Retinal pigment epithelial cell (primary cell): ENCODE measurements around the gene SPINK1.
"Not testable (repeated sequence)": the region's sequence is repeated elsewhere in the genome, so short reads cannot be mapped to it uniquely, and the experiment has no call there.

Experiments used
- DNase-seq: peaks from one replicate; pipeline ENCODE4 v3.0.0-alpha.2; 2010; ENCODE audit warnings: low read depth
- H3K4me3 ChIP-seq: 2 replicates; pipeline ENCODE4 v1.5.1; 2011; ENCODE audit warnings: mild to moderate bottlenecking, low read length, control low read depth, moderate library complexity
- CTCF ChIP-seq: conservative IDR thresholded peaks from 2 replicates; pipeline ENCODE4 v1.5.1; 2011; ENCODE audit warnings: low read depth, low read length, control low read depth, inconsistent platforms

The SPINK1 gene

GRCh38 chr5:147819261-147819770 lies 12.2 kb downstream of the SPINK1 start:
- no peak for DNase-seq
- H3K4me3 ChIP-seq: no peak overlapping the region
- no peak for TF ChIP-seq CTCF

DNA sequence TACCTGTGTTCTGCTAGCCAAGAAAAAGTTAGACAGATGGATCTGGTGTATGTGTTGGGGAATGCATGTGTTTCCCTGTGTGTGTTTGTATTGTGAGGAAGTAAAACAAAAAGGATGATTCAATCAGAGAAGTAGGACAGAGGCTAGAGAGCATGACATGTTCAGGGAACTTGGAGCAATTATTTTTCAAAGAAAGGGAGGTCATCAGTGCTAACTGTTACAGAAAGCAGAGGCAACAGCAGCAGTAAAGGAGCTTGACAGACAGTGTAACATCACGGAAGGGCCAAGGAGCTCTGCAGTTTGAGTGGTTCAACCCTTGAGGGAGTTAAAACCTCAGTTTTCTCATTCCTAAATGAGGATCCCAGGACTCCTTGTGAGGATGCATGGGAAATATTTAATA lies 13.2 kb downstream of the SPINK1 start:
- no peak for DNase-seq
- H3K4me3 ChIP-seq: no peak overlapping the region

GRCh38 chr5:147813696-147814095 lies 17.8 kb downstream of the SPINK1 start:
- H3K4me3 ChIP-seq: no peak overlapping the region
- DNase-seq: no peak
- no peak for TF ChIP-seq CTCF

More for the DNA sequence above, 13.2 kb downstream of the SPINK1 start:
- no peak for TF ChIP-seq CTCF

DNA sequence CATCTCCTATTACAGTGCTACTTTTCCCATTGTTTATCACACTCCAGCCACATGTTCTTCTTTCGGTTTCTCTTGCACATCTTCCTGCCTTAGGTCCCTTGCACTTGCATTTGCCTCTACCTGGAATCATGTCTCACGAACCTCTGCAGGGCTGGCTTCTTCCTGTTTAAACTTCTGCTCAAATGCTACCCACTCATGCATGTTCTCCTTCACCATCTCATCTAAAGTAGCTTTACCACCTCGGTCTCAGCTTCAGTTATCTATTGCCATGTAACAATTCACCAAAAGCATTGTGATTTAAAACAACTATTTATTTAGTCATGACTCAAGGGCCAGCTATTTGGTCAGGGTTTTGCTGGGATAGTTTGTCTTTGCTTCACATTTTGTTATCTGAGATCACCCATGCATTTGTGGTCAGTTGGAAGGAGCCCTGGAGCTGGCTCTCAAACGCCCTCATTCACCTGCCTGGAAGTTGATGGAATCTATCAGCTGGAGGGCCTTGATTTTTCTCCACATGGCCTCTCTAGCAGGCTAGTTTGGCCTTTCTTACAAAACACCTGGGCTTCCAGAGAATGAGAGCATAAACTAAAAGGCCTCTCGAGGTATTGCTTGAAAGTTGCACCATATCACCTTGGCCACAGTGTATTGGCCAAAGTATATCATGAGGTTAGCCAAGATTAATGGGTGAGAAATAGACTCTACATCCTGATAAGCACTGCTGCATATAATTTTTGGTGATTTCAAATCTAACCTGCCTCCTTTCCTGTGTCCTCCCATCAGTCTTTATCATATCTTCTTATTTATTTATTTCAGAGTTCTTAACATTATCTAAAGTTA lies 21.4 kb downstream of the SPINK1 start:
- TF ChIP-seq CTCF: no peak
- no peak overlapping the region for H3K4me3 ChIP-seq
- no peak for DNase-seq

GRCh38 chr5:147805030-147805454 lies 26.4 kb downstream of the SPINK1 start:
- no peak overlapping the region for H3K4me3 ChIP-seq
- no peak for TF ChIP-seq CTCF
- no peak for DNase-seq

DNA sequence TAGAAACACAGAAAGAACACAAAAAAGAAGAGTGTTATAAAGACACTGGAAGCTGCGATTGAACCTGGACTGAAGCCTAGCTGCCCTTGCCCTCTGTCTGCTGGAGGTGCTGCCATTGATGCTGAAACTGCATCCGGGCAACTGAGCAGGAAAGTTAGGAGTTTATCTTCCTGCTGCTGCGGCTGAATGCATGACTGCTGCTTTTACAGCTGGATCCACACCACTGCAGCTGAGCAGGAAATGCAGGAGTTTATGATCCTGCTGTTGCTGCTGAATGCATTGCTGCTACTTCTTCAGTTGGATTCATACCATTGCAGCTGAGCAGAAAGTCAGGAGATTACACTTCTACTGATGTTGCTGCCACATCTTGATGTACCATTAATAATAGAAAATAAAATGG lies 27.1 kb downstream of the SPINK1 start:
- no peak for DNase-seq
- no peak for TF ChIP-seq CTCF
- no peak overlapping the region for H3K4me3 ChIP-seq

DNA sequence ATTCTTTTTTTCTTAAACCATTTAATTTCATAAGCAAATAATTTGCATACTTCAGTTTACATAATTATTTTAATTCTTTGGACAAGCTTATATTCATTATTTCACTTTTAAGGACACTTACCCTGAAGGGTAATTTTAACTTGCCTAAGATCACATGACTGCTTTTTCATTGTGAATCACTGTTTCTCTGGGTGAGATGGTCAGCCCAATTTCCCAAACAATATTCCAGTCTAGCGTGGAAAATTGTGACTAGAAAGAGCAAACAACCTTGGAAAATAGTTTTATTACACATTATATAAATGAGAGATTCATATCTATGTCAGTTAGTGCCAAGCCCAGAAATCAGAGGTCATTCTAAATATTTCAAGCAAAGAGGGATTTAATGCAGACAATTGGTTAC lies 27.5 kb downstream of the SPINK1 start:
- no peak for TF ChIP-seq CTCF
- no peak overlapping the region for H3K4me3 ChIP-seq
- no peak for DNase-seq

GRCh38 chr5:147803161-147803560 lies 28.3 kb downstream of the SPINK1 start:
- not testable (repeated sequence) for H3K4me3 ChIP-seq, DNase-seq
